A549 (cell line): Measurements from ENCODE around the gene COX10. TPM values are rescaled to one million over a fixed set of nuclear protein-coding genes. Genes with fewer than 3 reads are reported as not detected.
"Not testable (repeated sequence)": the region's sequence is repeated elsewhere in the genome, so short reads cannot be mapped to it uniquely, and the experiment has no call there.

Experiments
- ATAC-seq, 2 experiments: fragments of 200-7000 bp in 1 of 2; fragments of >200 bp in 1 of 2; cut with Nextera tagmentation in 1 of 2; cut with Tn5 transposase in 1 of 2; 3 replicates each; pipeline versions ENCODE4 v1.8.0 to v1.9.1; 2018 to 2020; ENCODE audit warnings: mild to moderate bottlenecking in 1 of 2, moderate library complexity in 1 of 2
- CTCF ChIA-PET: fragments of 300-600 bp; sonication (Branson Sonifier 250); formaldehyde crosslinking; extraction: SDS; loops from one replicate; lab custom pipeline; 2021; ENCODE audit warnings: antibody characterized with exemption, inconsistent platforms; lab: Yijun Ruan, JAX
- POLR2A ChIA-PET: fragments of 350-600 bp; formaldehyde crosslinking; extraction: SDS; loops from one replicate; lab custom pipeline; 2021; ENCODE audit warnings: antibody characterized with exemption, inconsistent platforms; lab: Yijun Ruan, JAX
- DNase-seq, 2 experiments: peaks; one replicate each; pipeline versions ENCODE4 v3.0.0 to v3.0.0-alpha.2; 2011 to 2016; ENCODE audit warnings: low read depth in 1 of 2, low spot score in 1 of 2
- FAIRE-seq: peaks from 2 replicates; lab custom pipeline; 2011; peaks lifted over from hg19 to GRCh38; lab: Jason Lieb, UNC
- H3K27ac ChIP-seq, 2 experiments: fragments of >200 bp; sonication (Bioruptor Twin); formaldehyde crosslinking; 3 replicates each; pipeline ENCODE4 v1.5.1; 2016 to 2017
- H3K4me1 ChIP-seq: fragments of >200 bp; sonication (Bioruptor Twin); formaldehyde crosslinking; 3 replicates; pipeline ENCODE4 v1.6.1; 2016
- H3K4me2 ChIP-seq: fragments of >200 bp; sonication (Bioruptor Twin); formaldehyde crosslinking; 3 replicates; pipeline ENCODE4 v1.6.1; 2016
- H3K4me3 ChIP-seq: fragments of >200 bp; sonication (Bioruptor Twin); formaldehyde crosslinking; 3 replicates; pipeline ENCODE4 v1.5.1; 2016
- H3K9me3 ChIP-seq: fragments of >200 bp; sonication (Bioruptor Twin); formaldehyde crosslinking; 3 replicates; pipeline ENCODE4 v1.6.1; 2016
- ATOH8 ChIP-seq: fragments of 250-450 bp; sonication (Bioruptor Pico); IDR thresholded peaks from 2 replicates; pipeline ENCODE4 v1.5.0; 2020; ENCODE audit warnings: low read depth, mild to moderate bottlenecking, moderate library complexity
- CEBPB ChIP-seq, 2 experiments: fragments of >200 bp in 1 of 2; sonication (Bioruptor Twin) in 1 of 2; formaldehyde crosslinking in 1 of 2; IDR thresholded peaks; 2 replicates each; pipeline ENCODE4 v1.6.1; 2012 to 2016
- FOSB ChIP-seq: fragments of 250-450 bp; sonication (Bioruptor Pico); IDR thresholded peaks from 2 replicates; pipeline ENCODE4 v1.5.0; 2020; ENCODE audit warnings: mild to moderate bottlenecking, moderate library complexity
- MAFK ChIP-seq: fragments of 450-650 bp; IDR thresholded peaks from 2 replicates; pipeline ENCODE4 v1.6.1; 2014; ENCODE audit not compliant: partially characterized antibody
- MAZ ChIP-seq: fragments of 150-350 bp; IDR thresholded peaks from 2 replicates; pipeline ENCODE4 v1.6.1; 2014; ENCODE audit warnings: antibody characterized with exemption, low read depth, low read length, borderline replicate concordance
- NPAS2 ChIP-seq: fragments of 250-450 bp; sonication (Bioruptor Pico); IDR thresholded peaks from 2 replicates; pipeline ENCODE4 v1.8.0; 2022; ENCODE audit warnings: mild to moderate bottlenecking, moderate library complexity, borderline replicate concordance
- PHF8 ChIP-seq: fragments of 200-600 bp; sonication (generic); IDR thresholded peaks from 2 replicates; pipeline ENCODE4 v1.6.1; 2016; ENCODE audit warnings: low read depth, mild to moderate bottlenecking, antibody characterized with exemption, moderate library complexity, borderline replicate concordance
- RAD21 ChIP-seq, 2 experiments: fragments of >200 bp in 1 of 2; sonication (Bioruptor Twin) in 1 of 2; formaldehyde crosslinking in 1 of 2; IDR thresholded peaks in 1 of 2; conservative IDR thresholded peaks in 1 of 2; 2 replicates in 1 of 2; 3 replicates in 1 of 2; pipeline ENCODE4 v1.6.1; 2012 to 2018; ENCODE audit warnings: inconsistent platforms in 1 of 2
- RCOR1 ChIP-seq: fragments of 150-350 bp; IDR thresholded peaks from 2 replicates; pipeline ENCODE4 v1.6.1; 2014; ENCODE audit warnings: antibody characterized with exemption, low read length, low read depth
- WGBS: methylation state at CpG from one replicate; pipeline ENCODE4 v1.1.6; 2017; ENCODE audit errors: missing lambda C conversion rate; 5-methylcytosine and 5-hydroxymethylcytosine counted together
- polyA plus RNA-seq, 4 experiments: library from polyadenylated mRNA; depleted of rRNA in 3 of 4; stranded (reverse); fragments of >200 nt; fragmentation: RNase III in 1 of 4; extraction: RNeasy Plus Mini Kit Qiagen cat#74134 plus additional on column Dnase treatment in 1 of 4; gene quantifications; 2 replicates in 3 of 4; 3 replicates in 1 of 4; pipeline ENCODE4 v1.2.3, GENCODE V29; 2011 to 2017
- small RNA-seq, 6 experiments: library from RNA; depleted of rRNA; stranded (forward); fragments of <200 nt; gene quantifications; one replicate each; pipeline ENCODE3, GENCODE V24; 2012
- TF ChIP-seq, protein P1 (sequence below): fragments of >200 bp; sonication (Bioruptor Twin); formaldehyde crosslinking; IDR thresholded peaks from 2 replicates; pipeline ENCODE4 v1.6.1; 2016

Gene COX10
- polyA plus RNA-seq, 2 of the 4 experiments (the other 2 are of a cell fraction): 15.1 to 25.8 TPM

- H3K9me3 ChIP-seq, H3K4me3 ChIP-seq, ATAC-seq, H3K4me1 ChIP-seq, CTCF ChIA-PET, DNase-seq, H3K4me2 ChIP-seq, FAIRE-seq, POLR2A ChIA-PET, H3K27ac ChIP-seq: not testable (repeated sequence)
- 87% methylated on average over 4 of the region's 5 CpGs for WGBS
These were observed 170.0 kb downstream of the COX10 start for GRCh38 chr17:14239271-14239670.

GRCh38 chr17:14245002-14245401 is 175.7 kb downstream of the COX10 start:
- no peak for FAIRE-seq
- WGBS: 0% methylated on average over 1 of the region's 1 CpG
- H3K4me1 ChIP-seq: no peaks in the 10 kb centered on the region
- TF ChIP-seq MAZ: no peak
- TF ChIP-seq PHF8: no peak
- TF ChIP-seq, protein P1, sequence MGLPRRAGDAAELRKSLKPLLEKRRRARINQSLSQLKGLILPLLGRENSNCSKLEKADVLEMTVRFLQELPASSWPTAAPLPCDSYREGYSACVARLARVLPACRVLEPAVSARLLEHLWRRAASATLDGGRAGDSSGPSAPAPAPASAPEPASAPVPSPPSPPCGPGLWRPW: no peak
- ChIA-PET POLR2A (no interaction called here), CTCF (interaction anchor here (0.7 kb wide), 1 partner anchor 48 kb away, joined by 3 read pairs; no protein-coding TSS in a partner anchor)
- H3K4me2 ChIP-seq: no peak overlapping the region
- no peak overlapping the region for H3K27ac ChIP-seq
- H3K4me3 ChIP-seq: no peak overlapping the region
- no peak for ATAC-seq
- no peak for DNase-seq
- H3K9me3 ChIP-seq: no peaks in the 10 kb centered on the region

- no peak overlapping the region for H3K4me3 ChIP-seq
- FAIRE-seq: no peak
These were observed 176.3 kb downstream of the COX10 start for GRCh38 chr17:14245629-14246028.

More at GRCh38 chr17:14245629-14246028, 176.3 kb downstream of the COX10 start:
- Histone ChIP-seq H3K27ac (no peak overlapping the region), H3K4me1 (no peaks in the 10 kb centered on the region), H3K4me2 (no peak overlapping the region), H3K9me3 (no peaks in the 10 kb centered on the region)
- WGBS: 40% methylated on average over 3 of the region's 3 CpGs
- ChIA-PET CTCF (interaction anchor here (1.2 kb wide), 1 partner anchor 36 kb away, joined by 3 read pairs; no protein-coding TSS in a partner anchor), POLR2A (no interaction called here)
- TF ChIP-seq MAFK: peak; percentile 62
- TF ChIP-seq CEBPB (IDR thresholded peaks at IDR 0.05): no peak
- TF ChIP-seq FOSB (CRISPR knock-in tag): no peak
- TF ChIP-seq ATOH8 (CRISPR knock-in tag): no peak
- TF ChIP-seq RCOR1: no peak
- no peak for TF ChIP-seq RAD21 (conservative IDR thresholded peaks at IDR 0.05 in 1 of 2, IDR thresholded peaks at IDR 0.05 in 1 of 2)
- no peak for TF ChIP-seq NPAS2
- ATAC-seq: no peak
- DNase-seq: no peak

Small RNA genes lying within 50 kb of the gene (small RNA-seq; reads per million reads assigned to genes)
- 0 reads per million in 6 experiments for gene RF00090

Other genes starting within 250 kb of the COX10 start
- gene CDRT15, start 167.4 kb downstream of the COX10 start, polyA plus RNA-seq (2011; rRNA removed): not detected in 2 replicates
- gene CDRT15, start 167.4 kb downstream of the COX10 start, polyA plus RNA-seq (2017; fragmentation: RNase III; extraction: RNeasy Plus Mini Kit Qiagen cat#74134 plus additional on column Dnase treatment): not detected in 3 replicates
- 0.44 and 0.67 TPM in 2 replicates for gene HS3ST3B1, start 231.6 kb downstream of the COX10 start, polyA plus RNA-seq (2011; rRNA removed)
- 0.11 to 0.18 TPM (median 0.15 TPM) in 3 replicates for gene HS3ST3B1, start 231.6 kb downstream of the COX10 start, polyA plus RNA-seq (2017; fragmentation: RNase III; extraction: RNeasy Plus Mini Kit Qiagen cat#74134 plus additional on column Dnase treatment)